Measurements from ENCODE around the gene PDE3A. TPM values are rescaled to one million over a fixed set of nuclear protein-coding genes. Genes with fewer than 3 reads are reported as not detected.
"Not testable (repeated sequence)": the region's sequence is repeated elsewhere in the genome, so short reads cannot be mapped to it uniquely, and the experiment has no call there.

Gene PDE3A
- 100 to 1,000 TPM in 3 of 4 donors, 10 to 100 TPM in 1; 51.3 to 150 (median 114) TPM for total RNA-seq

- Histone ChIP-seq H3K27me3 (peaks cover 11% of the 10 kb centered on the region), H3K4me1 (peaks cover 0 to 16% (median 3%) of the 10 kb centered on the region in 4 donors), H3K27ac (peak within 1 kb of the TSS; percentile 89 to 97 (median 94)), H3K36me3 (no peaks in the 10 kb centered on the region), H3K4me3 (peak within 1 kb of the TSS; percentile 71 to 92 (median 83)), H3K9me3 (no peaks in the 10 kb centered on the region)
- no peak for TF ChIP-seq POLR2A (IDR thresholded peaks at IDR 0.05)
- peak in 2 of 3 donors; percentile 12 to 39 for TF ChIP-seq POLR2AphosphoS5 (IDR thresholded peaks at IDR 0.05)
- TF ChIP-seq, protein P1, sequence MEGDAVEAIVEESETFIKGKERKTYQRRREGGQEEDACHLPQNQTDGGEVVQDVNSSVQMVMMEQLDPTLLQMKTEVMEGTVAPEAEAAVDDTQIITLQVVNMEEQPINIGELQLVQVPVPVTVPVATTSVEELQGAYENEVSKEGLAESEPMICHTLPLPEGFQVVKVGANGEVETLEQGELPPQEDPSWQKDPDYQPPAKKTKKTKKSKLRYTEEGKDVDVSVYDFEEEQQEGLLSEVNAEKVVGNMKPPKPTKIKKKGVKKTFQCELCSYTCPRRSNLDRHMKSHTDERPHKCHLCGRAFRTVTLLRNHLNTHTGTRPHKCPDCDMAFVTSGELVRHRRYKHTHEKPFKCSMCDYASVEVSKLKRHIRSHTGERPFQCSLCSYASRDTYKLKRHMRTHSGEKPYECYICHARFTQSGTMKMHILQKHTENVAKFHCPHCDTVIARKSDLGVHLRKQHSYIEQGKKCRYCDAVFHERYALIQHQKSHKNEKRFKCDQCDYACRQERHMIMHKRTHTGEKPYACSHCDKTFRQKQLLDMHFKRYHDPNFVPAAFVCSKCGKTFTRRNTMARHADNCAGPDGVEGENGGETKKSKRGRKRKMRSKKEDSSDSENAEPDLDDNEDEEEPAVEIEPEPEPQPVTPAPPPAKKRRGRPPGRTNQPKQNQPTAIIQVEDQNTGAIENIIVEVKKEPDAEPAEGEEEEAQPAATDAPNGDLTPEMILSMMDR (IDR thresholded peaks at IDR 0.05), result peak; percentile 25 to 55 (median 31)
- intact Hi-C loops (cut with DNase I; ENCODE audit: low total_unique reads) (loop anchor here (1.0 kb wide), 1 partner anchor 234 kb away; no protein-coding TSS in a partner anchor), in situ Hi-C loops (cut with MboI; ENCODE audit: low pct_ligation_motif_present in 1 of 4, low pct_unique_long_range_greater_than_20kb in 1 of 4, low sequenced_read_pairs in 3 of 4) (loop anchor here in 1 of 4 donors (25.0 kb wide), 2 partner anchors 456 to 606 kb away; no protein-coding TSS in a partner anchor)
- 0 to 3% methylated on average over 6 to 24 of the region's 24 CpGs for WGBS, 2 donors (ENCODE audit: low coverage in 1 of 2)
- peak; percentile 76 for DNase-seq
These were observed at the start of gene PDE3A for GRCh38 chr12:20368114-20368650. Gene PDE3A (plus strand): TSS chr12:20368537. CDS start chr12:20369285, 748 bp downstream.

DNA sequence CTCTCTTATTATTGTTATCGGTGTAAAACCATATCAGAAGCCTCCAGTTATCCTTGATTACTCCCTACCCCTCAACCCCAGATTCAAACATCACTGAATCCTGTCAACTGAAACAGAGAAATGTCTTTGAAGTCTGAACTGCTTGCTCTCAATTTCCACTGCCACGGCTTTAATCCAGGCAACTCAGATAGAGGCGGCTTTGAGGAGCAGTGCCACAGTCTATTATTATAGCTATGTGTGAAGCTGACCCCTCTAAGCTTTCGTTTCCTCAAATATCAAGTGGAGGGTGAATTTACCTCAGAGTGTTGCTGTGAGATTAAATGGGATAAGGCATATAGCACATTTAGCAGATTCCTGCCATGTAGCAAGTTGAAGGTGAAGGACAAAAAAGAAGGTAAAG is 49.0 kb upstream of the PDE3A start:
- H3K36me3 ChIP-seq, result no peaks in the 10 kb centered on the region
- no peak overlapping the region for H3K4me3 ChIP-seq
- no peak for TF ChIP-seq EP300 (IDR thresholded peaks at IDR 0.05; ENCODE audit: low read depth)
- TF ChIP-seq POLR2A (IDR thresholded peaks at IDR 0.05), result no peak
- TF ChIP-seq, protein P1 (IDR thresholded peaks at IDR 0.05), result no peak
- no peak for TF ChIP-seq POLR2AphosphoS5 (IDR thresholded peaks at IDR 0.05)
- 83 to 94% methylated on average over 2 to 4 of the region's 4 CpGs for WGBS, 2 donors (ENCODE audit: low coverage in 1 of 2)
- no peak overlapping the region for H3K27ac ChIP-seq
- in situ Hi-C loops (cut with MboI; ENCODE audit: low pct_ligation_motif_present in 1 of 4, low pct_unique_long_range_greater_than_20kb in 1 of 4, low sequenced_read_pairs in 3 of 4) (no loop called here), intact Hi-C loops (cut with DNase I; ENCODE audit: low total_unique reads) (no loop called here)
- no peaks in the 10 kb centered on the region for H3K27me3 ChIP-seq
- no peaks in the 10 kb centered on the region for H3K4me1 ChIP-seq
- H3K9me3 ChIP-seq, result no peaks in the 10 kb centered on the region
- DNase-seq, result no peak

DNA sequence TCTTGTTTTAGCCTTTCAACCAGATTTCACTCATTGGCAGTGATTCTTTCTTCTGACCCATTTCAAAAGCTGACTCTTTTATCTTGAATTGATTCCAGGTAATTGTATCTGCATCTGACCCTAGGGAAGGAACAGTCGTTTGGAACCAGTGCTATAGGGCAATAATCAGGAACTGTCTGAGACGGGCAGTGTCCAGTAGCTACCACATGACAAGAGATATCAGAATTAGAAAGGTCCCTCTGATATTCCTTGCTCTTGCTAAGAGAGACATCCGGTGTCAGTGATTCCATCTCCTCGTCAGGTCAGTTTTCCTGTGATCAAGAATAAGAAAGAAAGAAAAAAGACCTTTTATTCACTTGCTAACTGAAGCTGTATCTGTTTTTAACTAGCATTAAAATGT is 47.8 kb upstream of the PDE3A start:
- in situ Hi-C loops (cut with MboI; ENCODE audit: low pct_ligation_motif_present in 1 of 4, low pct_unique_long_range_greater_than_20kb in 1 of 4, low sequenced_read_pairs in 3 of 4) (no loop called here), intact Hi-C loops (cut with DNase I; ENCODE audit: low total_unique reads) (no loop called here)
- Histone ChIP-seq H3K36me3 (no peaks in the 10 kb centered on the region), H3K4me3 (no peak overlapping the region), H3K4me1 (no peaks in the 10 kb centered on the region), H3K27ac (no peak overlapping the region), H3K9me3 (no peaks in the 10 kb centered on the region), H3K27me3 (no peaks in the 10 kb centered on the region)
- TF ChIP-seq POLR2AphosphoS5 (IDR thresholded peaks at IDR 0.05) (no peak), POLR2A (IDR thresholded peaks at IDR 0.05) (no peak), EP300 (IDR thresholded peaks at IDR 0.05; ENCODE audit: low read depth) (no peak)
- TF ChIP-seq, protein P1 (IDR thresholded peaks at IDR 0.05), result no peak
- no peak for DNase-seq
- WGBS, 2 donors (ENCODE audit: low coverage in 1 of 2), result 62 to 70% methylated on average over 3 to 4 of the region's 4 CpGs

- 52 to 65% methylated on average over 3 to 4 of the region's 4 CpGs for WGBS, 2 donors (ENCODE audit: low coverage in 1 of 2)
- DNase-seq; H3K36me3 ChIP-seq; H3K4me3 ChIP-seq; H3K9me3 ChIP-seq; H3K27ac ChIP-seq; intact Hi-C loops (cut with DNase I; ENCODE audit: low total_unique reads); H3K27me3 ChIP-seq; in situ Hi-C loops (cut with MboI; ENCODE audit: low pct_ligation_motif_present in 1 of 4, low pct_unique_long_range_greater_than_20kb in 1 of 4, low sequenced_read_pairs in 3 of 4); H3K4me1 ChIP-seq: not testable (repeated sequence)
These were observed 37.4 kb upstream of the PDE3A start for GRCh38 chr12:20330826-20331505.

Measured in transverse colon (tissue), 4 donors.